OCI-LY1 (cell line): ENCODE measurements around the gene PKDCC.
"Not testable (repeated sequence)": the region's sequence is repeated elsewhere in the genome, so short reads cannot be mapped to it uniquely, and the experiment has no call there.

ENCODE experiments used
- EZH2 ChIP-seq: fragments of 200-600 bp; sonication (generic), shearing (Covaris generic); IDR thresholded peaks from 2 replicates; pipeline ENCODE4 v1.8.0; 2017; ENCODE audit warnings: borderline replicate concordance, mixed run types, mild to moderate bottlenecking, antibody characterized with exemption, low read length, moderate library complexity, mixed read lengths
- TF ChIP-seq, protein P1 (sequence below): fragments of 200-600 bp; sonication (generic), shearing (Covaris generic); IDR thresholded peaks from 2 replicates; pipeline ENCODE4 v1.5.1; 2017; ENCODE audit warnings: mild to moderate bottlenecking, antibody characterized with exemption, low read length, moderate library complexity, mixed read lengths

DNA sequence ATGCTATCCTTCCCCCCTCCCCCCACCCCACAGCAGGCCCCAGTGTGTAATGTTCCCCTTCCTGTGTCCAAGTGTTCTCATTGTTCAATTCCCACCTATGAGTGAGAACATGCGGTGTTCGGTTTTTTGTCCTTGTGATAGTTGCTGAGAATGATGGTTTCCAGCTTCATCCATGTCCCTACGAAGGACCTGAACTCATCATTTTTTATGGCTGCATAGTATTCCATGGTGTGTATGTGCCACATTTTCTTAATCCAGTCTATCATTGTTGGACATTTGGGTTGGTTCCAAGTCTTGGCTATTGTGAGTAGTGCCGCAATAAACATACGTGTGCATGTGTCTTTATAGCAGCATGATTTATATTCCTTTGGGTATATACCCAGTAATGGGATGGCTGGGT is 17.9 kb downstream of the PKDCC start:
- TF ChIP-seq, protein P1, sequence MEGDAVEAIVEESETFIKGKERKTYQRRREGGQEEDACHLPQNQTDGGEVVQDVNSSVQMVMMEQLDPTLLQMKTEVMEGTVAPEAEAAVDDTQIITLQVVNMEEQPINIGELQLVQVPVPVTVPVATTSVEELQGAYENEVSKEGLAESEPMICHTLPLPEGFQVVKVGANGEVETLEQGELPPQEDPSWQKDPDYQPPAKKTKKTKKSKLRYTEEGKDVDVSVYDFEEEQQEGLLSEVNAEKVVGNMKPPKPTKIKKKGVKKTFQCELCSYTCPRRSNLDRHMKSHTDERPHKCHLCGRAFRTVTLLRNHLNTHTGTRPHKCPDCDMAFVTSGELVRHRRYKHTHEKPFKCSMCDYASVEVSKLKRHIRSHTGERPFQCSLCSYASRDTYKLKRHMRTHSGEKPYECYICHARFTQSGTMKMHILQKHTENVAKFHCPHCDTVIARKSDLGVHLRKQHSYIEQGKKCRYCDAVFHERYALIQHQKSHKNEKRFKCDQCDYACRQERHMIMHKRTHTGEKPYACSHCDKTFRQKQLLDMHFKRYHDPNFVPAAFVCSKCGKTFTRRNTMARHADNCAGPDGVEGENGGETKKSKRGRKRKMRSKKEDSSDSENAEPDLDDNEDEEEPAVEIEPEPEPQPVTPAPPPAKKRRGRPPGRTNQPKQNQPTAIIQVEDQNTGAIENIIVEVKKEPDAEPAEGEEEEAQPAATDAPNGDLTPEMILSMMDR = not testable (repeated sequence)
- TF ChIP-seq EZH2 = not testable (repeated sequence)
